ENCODE data around the gene SEC11A.
"Not testable (repeated sequence)": the region's sequence is repeated elsewhere in the genome, so short reads cannot be mapped to it uniquely, and the experiment has no call there.

The SEC11A gene

DNA sequence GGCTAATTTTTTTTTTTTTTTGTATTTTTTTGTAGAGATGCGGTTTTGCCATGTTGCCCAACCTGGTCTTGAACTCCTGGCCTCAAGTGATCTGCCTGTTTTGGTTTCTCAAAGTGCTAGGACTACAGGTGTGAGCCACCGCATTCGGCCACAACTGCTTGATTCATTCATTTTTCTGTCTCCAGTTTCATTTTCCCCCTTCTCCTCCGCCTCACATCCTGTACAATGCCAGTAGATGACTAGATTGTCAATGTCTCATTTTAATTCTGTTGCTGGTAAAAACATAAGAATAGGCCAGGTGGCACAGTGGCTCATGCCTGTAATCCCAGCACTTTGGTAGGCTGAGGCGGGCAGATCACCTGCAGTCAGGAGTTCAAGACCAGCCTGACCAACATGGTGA lies 20.4 kb upstream of the SEC11A start:
- no peak for DNase-seq

DNA sequence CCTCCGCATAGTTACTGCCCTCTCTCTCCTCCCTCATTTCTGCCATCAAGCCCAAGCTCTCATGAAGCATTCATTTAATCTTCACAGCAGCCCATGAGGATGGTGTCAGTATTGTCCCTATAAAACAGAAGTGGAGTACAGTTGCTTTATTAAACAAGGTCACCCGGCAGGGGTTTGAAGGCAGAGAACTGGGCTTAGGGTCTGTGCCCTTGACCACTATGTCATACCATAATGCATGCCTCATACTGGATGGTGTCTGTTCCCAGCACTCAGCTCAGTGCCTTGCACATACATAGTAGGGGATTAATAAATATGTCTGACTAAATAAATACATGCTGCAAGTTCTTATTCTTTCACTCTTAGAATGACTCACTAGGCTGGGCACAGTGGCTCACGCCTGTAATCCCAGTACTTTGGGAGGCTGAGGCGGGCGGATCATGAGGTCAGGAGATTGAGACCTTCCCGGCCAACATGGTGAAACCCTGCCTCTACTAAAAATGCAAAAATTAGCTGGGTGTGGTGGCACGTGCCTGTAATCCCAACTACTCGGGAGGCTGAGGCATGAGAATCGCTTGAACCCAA lies 19.6 kb upstream of the SEC11A start:
- not testable (repeated sequence) for DNase-seq

DNA sequence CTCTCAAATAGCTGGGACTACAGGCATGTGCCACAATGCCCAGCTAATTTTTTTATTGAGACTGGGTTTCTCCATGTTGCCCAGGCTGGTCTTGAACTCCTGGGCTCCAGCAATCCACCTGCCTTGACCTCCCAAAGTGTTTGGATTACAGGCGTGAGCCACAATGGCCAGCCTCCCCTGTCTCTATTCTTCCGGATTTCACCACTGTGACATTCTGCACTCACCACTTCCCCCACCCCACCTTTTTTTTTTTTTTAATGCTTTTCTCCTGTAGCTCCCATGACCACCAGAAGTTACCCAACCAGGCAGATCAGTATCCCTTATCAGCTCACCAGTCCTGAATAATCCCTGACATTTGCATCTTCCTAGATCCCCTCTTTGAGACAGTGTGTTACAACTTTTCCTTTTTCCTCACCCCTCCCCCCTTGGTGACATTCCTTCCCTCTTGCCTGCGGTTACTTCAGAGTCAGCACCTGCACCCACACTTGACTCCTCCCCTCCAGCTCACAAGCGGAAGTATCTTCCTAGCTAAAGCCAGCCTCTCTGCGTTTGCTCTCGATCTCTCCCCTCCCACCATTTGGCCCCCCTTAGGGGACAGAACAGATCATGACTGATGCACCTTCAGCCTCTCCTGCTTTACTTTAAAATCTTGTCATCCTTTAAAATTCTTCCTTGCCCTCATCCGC lies 19.0 kb upstream of the SEC11A start:
- DNase-seq = no peak

- DNase-seq = no peak
These were observed 15.8 kb upstream of the SEC11A start for GRCh38 chr15:84731774-84732173.

GRCh38 chr15:84727429-84727828 lies 11.5 kb upstream of the SEC11A start:
- DNase-seq = no peak

- no peak for DNase-seq
These were observed 9.1 kb upstream of the SEC11A start for GRCh38 chr15:84725001-84725491.

DNA sequence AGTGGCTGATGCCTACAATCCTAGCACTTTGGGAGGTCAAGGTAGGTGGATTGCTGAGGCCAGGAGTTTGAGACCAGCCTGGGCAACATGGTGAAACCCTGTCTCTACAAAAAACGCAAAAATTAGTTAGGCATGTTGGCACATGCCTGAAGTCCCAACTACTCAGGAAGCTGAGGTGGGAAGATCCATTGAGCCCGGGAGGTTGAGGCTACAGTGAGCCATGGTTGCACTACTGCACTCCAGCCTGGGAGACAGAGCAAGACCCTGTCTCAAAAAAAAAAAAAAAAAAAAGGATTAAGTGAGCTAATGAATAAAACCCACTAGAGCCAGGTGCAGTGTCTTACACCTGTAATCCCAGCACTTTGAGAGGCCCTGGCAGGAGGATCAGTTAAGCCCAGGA lies 6.7 kb upstream of the SEC11A start:
- DNase-seq = no peak

GRCh38 chr15:84721371-84721770 lies 5.4 kb upstream of the SEC11A start:
- DNase-seq = no peak

DNA sequence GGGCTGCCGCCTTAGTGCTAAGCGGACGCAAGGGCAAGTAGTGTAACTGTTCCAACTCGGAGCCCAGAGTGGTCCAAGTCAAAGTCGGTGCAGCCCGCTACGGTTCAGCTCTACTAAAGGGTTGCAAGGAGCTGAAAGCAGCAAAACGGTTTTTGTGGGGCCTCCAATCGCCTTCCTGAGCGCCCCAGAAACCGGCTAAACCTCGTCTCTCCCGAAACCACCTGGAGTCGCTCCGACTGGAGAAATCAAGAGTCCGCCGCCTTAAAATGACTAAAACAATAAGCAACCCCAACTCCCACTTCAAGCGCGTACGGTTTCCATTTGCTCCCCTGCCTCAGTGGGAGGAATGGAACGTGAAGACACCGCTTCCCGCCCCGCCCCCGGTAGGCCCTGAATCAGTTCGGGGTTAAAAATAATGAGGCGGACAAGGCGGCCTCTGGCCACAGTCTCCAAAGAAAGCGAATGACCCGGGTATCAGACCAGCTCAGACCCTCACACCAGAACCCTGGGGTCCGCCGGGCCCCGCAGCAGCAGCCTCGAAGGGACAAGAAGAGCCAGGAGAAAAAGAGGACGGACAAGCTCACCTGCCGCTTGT lies 401 bp downstream of the SEC11A start:
- DNase-seq = no peak

GRCh38 chr15:84714821-84715220 lies 1.1 kb downstream of the SEC11A start:
- DNase-seq = no peak

- DNase-seq = no peak
These were observed 1.6 kb downstream of the SEC11A start for GRCh38 chr15:84714372-84714771.

DNA sequence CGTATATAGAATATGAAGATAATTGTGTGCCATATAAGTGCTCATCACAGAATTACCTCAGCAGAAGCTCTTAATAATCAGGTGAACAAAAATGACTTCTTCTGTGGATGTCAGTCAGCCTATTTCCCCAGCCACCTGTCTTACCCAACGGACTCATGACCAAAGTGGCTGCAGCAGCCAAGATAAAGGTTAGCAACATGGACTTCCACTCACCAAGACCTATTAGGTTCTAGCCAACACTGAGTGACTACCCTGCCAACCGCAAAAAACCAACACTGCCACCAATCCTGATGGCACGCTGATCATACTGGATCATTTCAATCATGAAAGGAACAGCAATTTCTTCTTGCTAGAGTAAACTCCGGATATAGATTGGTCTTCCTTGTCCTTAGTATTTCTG lies 12.1 kb downstream of the SEC11A start:
- DNase-seq = no peak

DNA sequence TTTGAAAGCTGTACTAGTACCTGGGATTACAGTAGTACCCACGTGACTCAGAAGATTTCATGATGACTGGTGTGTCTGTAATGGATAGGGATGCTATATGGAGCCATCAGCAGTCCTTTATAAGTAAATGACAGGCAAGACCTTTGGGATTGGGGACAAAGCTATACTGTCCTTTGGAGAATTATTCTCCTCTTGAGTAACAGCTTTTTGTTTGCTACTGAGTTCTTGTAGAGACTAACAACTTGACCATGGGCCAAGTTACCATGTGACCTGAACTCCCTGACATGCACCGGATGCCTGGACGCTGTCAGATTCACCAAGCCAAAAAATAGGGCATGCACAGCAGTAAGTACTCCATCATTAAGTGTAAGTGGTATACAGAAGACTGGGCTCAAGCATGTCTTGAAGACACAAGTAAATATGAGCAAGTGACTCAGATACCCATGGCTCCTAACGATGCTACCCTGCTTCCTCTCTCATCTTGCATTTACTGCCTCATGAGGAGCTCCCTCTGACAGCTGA lies 12.9 kb downstream of the SEC11A start:
- DNase-seq = no peak

DNA sequence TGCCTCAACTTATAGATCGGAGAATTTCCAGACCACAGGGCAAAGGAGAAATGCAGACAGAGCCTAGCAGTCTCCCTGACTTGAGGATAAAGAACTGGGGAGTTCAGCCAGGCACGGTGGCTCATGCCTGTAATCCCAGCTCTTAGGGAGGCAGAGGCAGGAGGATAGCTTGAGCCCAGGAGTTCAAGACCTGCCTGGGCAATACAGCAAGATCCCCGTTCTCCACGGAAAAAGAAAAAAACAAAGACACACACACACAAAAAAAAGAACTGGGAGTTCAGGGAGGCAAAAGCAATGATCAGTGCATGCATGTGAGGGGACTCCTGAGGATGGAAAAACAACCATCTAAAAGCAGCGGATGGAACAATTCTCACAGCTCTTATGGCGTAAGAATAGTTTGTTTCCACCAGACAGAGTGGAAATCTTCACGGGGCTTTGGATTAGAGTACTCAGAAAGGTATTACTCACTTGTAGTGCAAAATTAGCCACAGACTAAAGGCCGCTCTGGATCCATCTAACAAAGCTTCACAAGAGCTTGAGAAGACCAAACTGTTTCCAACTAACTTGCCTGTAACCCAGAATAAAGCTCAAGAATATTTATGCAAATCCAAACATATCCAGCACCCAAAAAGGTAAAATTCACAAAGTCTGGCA lies 16.3 kb downstream of the SEC11A start:
- DNase-seq = no peak

GRCh38 chr15:84697236-84697990 lies 18.5 kb downstream of the SEC11A start:
- no peak for DNase-seq

DNA sequence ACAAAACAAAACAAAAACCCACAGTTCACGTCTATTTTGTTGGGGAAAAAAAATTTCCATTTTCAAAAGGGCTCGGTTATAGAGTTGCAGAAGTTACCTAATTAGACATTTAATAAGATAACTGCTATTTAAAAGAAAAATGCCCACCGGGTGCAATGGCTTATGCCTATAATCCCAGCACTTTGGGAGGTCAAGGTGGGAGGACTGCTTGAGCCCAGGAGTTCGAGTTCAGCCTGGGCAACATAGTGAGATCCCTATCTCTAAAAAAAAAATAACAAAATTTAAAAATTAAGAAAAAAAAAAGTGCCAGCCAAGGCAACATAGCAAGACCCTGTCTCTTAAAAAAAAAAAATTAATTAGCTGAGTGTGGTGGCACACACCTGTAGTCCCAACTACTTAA lies 19.2 kb downstream of the SEC11A start:
- DNase-seq = no peak

GRCh38 chr15:84690342-84690741 lies 25.6 kb downstream of the SEC11A start:
- DNase-seq = no peak

- DNase-seq = no peak
These were observed 26.1 kb downstream of the SEC11A start for GRCh38 chr15:84689858-84690257.

GRCh38 chr15:84686446-84686845 lies 29.5 kb downstream of the SEC11A start:
- not testable (repeated sequence) for DNase-seq

- peak; percentile 3 for DNase-seq
These were observed 30.6 kb downstream of the SEC11A start for GRCh38 chr15:84685304-84685703.

- DNase-seq = no peak
These were observed 31.8 kb downstream of the SEC11A start for GRCh38 chr15:84684092-84684491.

- no peak for DNase-seq
These were observed 34.1 kb downstream of the SEC11A start for GRCh38 chr15:84681831-84682230.

- no peak for DNase-seq
These were observed 44.7 kb downstream of the SEC11A start for GRCh38 chr15:84671211-84671610.

Data from SHP77 treated with DMSO at 0.1 percent for 48 hours (cell line).